Aorta (tissue), 5 donors: ENCODE measurements around the gene IL18R1. TPM values are rescaled to one million over a fixed set of nuclear protein-coding genes. Genes with fewer than 3 reads are reported as not detected.

Experiments used
- ATAC-seq: fragments of 200-7000 bp; cut with Tn5 transposase; one replicate; pipeline ENCODE4 v1.9.1; 2022; ENCODE audit warnings: moderate library complexity; ENCODE audit not compliant: low FRiP score
- DNase-seq, 2 donors: peaks; one replicate each; pipeline ENCODE4 v3.0.0-alpha.2; 2020
- H3K27ac ChIP-seq, 2 donors: one replicate each; pipeline ENCODE4 v1.5.1; 2013; ENCODE audit warnings: low read length in 2 of 2, mild to moderate bottlenecking in 2 of 2, moderate library complexity in 2 of 2, control low read depth in 1 of 2, inconsistent platforms in 1 of 2, low read depth in 1 of 2
- H3K27me3 ChIP-seq, 2 donors: one replicate each; pipeline ENCODE4 v1.6.1; 2013; ENCODE audit warnings: control low read depth in 1 of 2, low read length in 1 of 2, mild to moderate bottlenecking in 1 of 2, moderate library complexity in 1 of 2; ENCODE audit not compliant: insufficient read depth in 2 of 2, control insufficient read depth in 1 of 2
- H3K36me3 ChIP-seq, 2 donors: one replicate each; pipeline ENCODE4 v1.6.1; 2013; ENCODE audit warnings: control low read depth in 1 of 2, low read length in 1 of 2, mild to moderate bottlenecking in 1 of 2; ENCODE audit not compliant: insufficient read depth in 2 of 2, control insufficient read depth in 1 of 2
- H3K4me1 ChIP-seq, 2 donors: one replicate each; pipeline ENCODE4 v1.6.1; 2013; ENCODE audit warnings: low read length in 2 of 2, control low read depth in 1 of 2, mild to moderate bottlenecking in 1 of 2, moderate library complexity in 1 of 2; ENCODE audit not compliant: insufficient read depth in 2 of 2, control insufficient read depth in 1 of 2
- H3K4me3 ChIP-seq, 2 donors: one replicate each; pipeline ENCODE4 v1.5.1; 2013; ENCODE audit warnings: low read length in 2 of 2, control low read depth in 1 of 2, mild to moderate bottlenecking in 1 of 2
- H3K9me3 ChIP-seq: one replicate; pipeline ENCODE4 v1.6.1; 2013; ENCODE audit warnings: mild to moderate bottlenecking, low read length; ENCODE audit not compliant: control insufficient read depth
- WGBS, 2 donors: extraction: QIAGEN DNeasy Blood & Tissue Kit; methylation state at CpG; one replicate each; pipeline ENCODE4 v1.1.7; 2013; 5-methylcytosine and 5-hydroxymethylcytosine counted together
- intact Hi-C, 2 donors: fragments of 100-400 bp; cut with DNase I; formaldehyde crosslinking; loops; one replicate each; pipeline versions ENCODE4 v1.14.2 to v1.15.0; 2022
- polyA plus RNA-seq, 2 donors: library from polyadenylated mRNA; stranded (reverse); fragments of 200-250 nt; gene quantifications; one replicate each; pipeline ENCODE4 v1.2.3, GENCODE V29; 2013
- total RNA-seq, 2 donors: library from RNA; stranded (reverse); fragmentation: NEBNext Ultra II Directional; extraction: Animal tissue kit (Norgen Biotek cat#: 25700); gene quantifications; one replicate each; pipeline ENCODE4 v1.2.1, GENCODE V29; 2021
- donor health status: healthy with polysubstance abuse.
- donor health status: Bipolar disorder and iron deficiency.
- donor health status: DM: no; HTN: no; CAD: no.
- donor health status: DM: no; HTN: no; CAD: no.
- donor health status: DM: yes; HTN: yes; CAD: no.

IL18R1 gene
- total and polyA plus RNA-seq, 4 donors: 0.33 to 11.0 (median 4.8) TPM

- H3K36me3 ChIP-seq: no peaks in the 10 kb centered on the region
- intact Hi-C loops: no loop called here
- H3K27me3 ChIP-seq: no peaks in the 10 kb centered on the region
- H3K4me1 ChIP-seq: no peaks in the 10 kb centered on the region
- DNase-seq (no peak), ATAC-seq (no peak)
- H3K4me3 ChIP-seq: no peak overlapping the region
- H3K9me3 ChIP-seq: no peaks in the 10 kb centered on the region
- 80 to 81% methylated on average over 3 of the region's 3 CpGs for WGBS, 2 donors
- no peak overlapping the region for H3K27ac ChIP-seq
These were observed 56.6 kb downstream of the IL18R1 start for GRCh38 chr2:102412199-102412598.

GRCh38 chr2:102417946-102418345 lies 62.4 kb downstream of the IL18R1 start:
- WGBS, 2 donors: 94 to 96% methylated on average over 1 of the region's 1 CpG
- DNase-seq: no peak

GRCh38 chr2:102418421-102418961 lies 62.9 kb downstream of the IL18R1 start:
- intact Hi-C loops: no loop called here
- WGBS, 2 donors: 69 to 71% methylated on average over 2 of the region's 2 CpGs
- DNase-seq (no peak), ATAC-seq (no peak)
- no peaks in the 10 kb centered on the region for H3K9me3 ChIP-seq
- no peaks in the 10 kb centered on the region for H3K4me1 ChIP-seq
- H3K36me3 ChIP-seq: no peaks in the 10 kb centered on the region
- no peaks in the 10 kb centered on the region for H3K27me3 ChIP-seq
- H3K4me3 ChIP-seq: no peak overlapping the region
- no peak overlapping the region for H3K27ac ChIP-seq

More at GRCh38 chr2:102417946-102418345, 62.4 kb downstream of the IL18R1 start:
- ATAC-seq: no peak
- H3K27ac ChIP-seq: no peak overlapping the region
- H3K9me3 ChIP-seq: no peaks in the 10 kb centered on the region
- no peak overlapping the region for H3K4me3 ChIP-seq
- no peaks in the 10 kb centered on the region for H3K27me3 ChIP-seq
- H3K4me1 ChIP-seq: no peaks in the 10 kb centered on the region
- intact Hi-C loops: no loop called here
- H3K36me3 ChIP-seq: no peaks in the 10 kb centered on the region

- no peak for ATAC-seq
- no peaks in the 10 kb centered on the region for H3K36me3 ChIP-seq
- DNase-seq: no peak
- H3K9me3 ChIP-seq: no peaks in the 10 kb centered on the region
- no peak overlapping the region for H3K27ac ChIP-seq
- no peaks in the 10 kb centered on the region for H3K27me3 ChIP-seq
- no peak overlapping the region for H3K4me3 ChIP-seq
- no peaks in the 10 kb centered on the region for H3K4me1 ChIP-seq
- 86 to 90% methylated on average over 4 of the region's 4 CpGs for WGBS, 2 donors
- intact Hi-C loops: no loop called here
These were observed 64.7 kb downstream of the IL18R1 start for GRCh38 chr2:102420290-102420689.

DNA sequence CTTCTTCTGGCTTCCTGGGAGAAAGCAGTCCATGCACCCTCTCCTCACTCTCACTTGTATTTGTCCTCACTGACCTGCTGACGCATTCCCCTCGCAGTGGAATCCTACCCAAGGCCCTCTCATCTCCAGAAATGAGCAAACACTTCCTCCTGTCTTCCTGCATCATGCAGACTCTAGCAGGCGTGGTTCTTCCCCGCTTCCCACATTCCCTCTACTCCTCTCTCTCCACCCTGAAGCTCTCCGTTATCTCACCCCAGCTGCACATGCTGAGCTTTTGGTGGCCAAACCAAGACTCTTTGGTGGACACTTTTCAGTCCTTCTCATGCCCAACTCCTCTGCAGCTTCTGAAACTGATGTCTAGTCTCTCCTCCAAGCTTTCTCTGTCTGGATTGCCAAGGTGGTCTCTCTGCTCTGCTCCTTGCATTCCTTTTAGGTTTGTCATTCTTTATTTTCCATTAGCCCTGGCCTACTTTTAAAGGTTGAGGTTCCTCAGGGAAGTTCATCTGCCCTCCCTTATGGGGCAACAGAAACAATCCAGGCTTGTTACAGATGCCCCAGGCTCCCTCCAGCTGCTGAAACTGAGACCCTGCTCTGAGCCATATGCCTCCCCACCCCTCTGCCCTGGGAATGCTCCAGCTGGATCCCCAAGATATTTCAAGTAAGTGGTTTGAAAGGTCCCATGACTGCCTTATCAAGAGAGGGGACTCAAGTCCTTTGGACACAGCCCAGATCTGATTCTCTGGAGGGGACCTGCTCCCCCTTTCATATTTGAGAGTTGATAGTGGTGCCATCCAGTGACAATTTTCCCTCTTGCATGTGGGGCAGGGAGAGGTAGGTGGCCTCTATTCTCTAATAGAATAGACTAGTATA lies 66.5 kb downstream of the IL18R1 start:
- intact Hi-C loops: no loop called here
- DNase-seq (no peak), ATAC-seq (no peak)
- Histone ChIP-seq H3K27me3 (no peaks in the 10 kb centered on the region), H3K4me1 (no peaks in the 10 kb centered on the region), H3K9me3 (no peaks in the 10 kb centered on the region), H3K27ac (no peak overlapping the region), H3K36me3 (no peaks in the 10 kb centered on the region), H3K4me3 (no peak overlapping the region)
- WGBS, 2 donors: 87 to 89% methylated on average over 5 of the region's 5 CpGs

GRCh38 chr2:102422910-102423309 lies 67.3 kb downstream of the IL18R1 start, which contains the start of gene IL18RAP:
IL18RAP (plus strand) TSS chr2:102423160; CDS start chr2:102423278, 118 bp downstream.
- no peaks in the 10 kb centered on the region for H3K9me3 ChIP-seq
- H3K36me3 ChIP-seq: no peaks in the 10 kb centered on the region
- no peak within 1 kb of the TSS for H3K4me3 ChIP-seq
- ATAC-seq: no peak
- intact Hi-C loops: no loop called here
- 64 to 65% methylated on average over 3 of the region's 3 CpGs for WGBS, 2 donors
- H3K27ac ChIP-seq: no peak within 1 kb of the TSS
- no peak for DNase-seq
- H3K27me3 ChIP-seq: no peaks in the 10 kb centered on the region
- H3K4me1 ChIP-seq: no peaks in the 10 kb centered on the region

GRCh38 chr2:102423368-102423767 lies 67.8 kb downstream of the IL18R1 start:
- intact Hi-C loops: no loop called here
- Histone ChIP-seq H3K27ac (no peak overlapping the region), H3K9me3 (no peaks in the 10 kb centered on the region), H3K36me3 (no peaks in the 10 kb centered on the region), H3K27me3 (no peaks in the 10 kb centered on the region), H3K4me1 (no peaks in the 10 kb centered on the region), H3K4me3 (no peak overlapping the region)
- DNase-seq (no peak), ATAC-seq (no peak)
- WGBS, 2 donors: 82 to 83% methylated on average over 2 of the region's 2 CpGs

- WGBS, 2 donors: 60 to 68% methylated on average over 3 of the region's 3 CpGs
- no peak overlapping the region for H3K4me3 ChIP-seq
- no peaks in the 10 kb centered on the region for H3K4me1 ChIP-seq
- H3K36me3 ChIP-seq: no peaks in the 10 kb centered on the region
- intact Hi-C loops: no loop called here
- DNase-seq: no peak
- H3K27me3 ChIP-seq: no peaks in the 10 kb centered on the region
- H3K27ac ChIP-seq: no peak overlapping the region
- no peak for ATAC-seq
- H3K9me3 ChIP-seq: no peaks in the 10 kb centered on the region
These were observed 69.2 kb downstream of the IL18R1 start for GRCh38 chr2:102424754-102425153.
